DMS153 treated with DMSO at 0.1 percent for 48 hours (cell line): ENCODE measurements around the gene ARMC12.
"Not testable (repeated sequence)": the region's sequence is repeated elsewhere in the genome, so short reads cannot be mapped to it uniquely, and the experiment has no call there.

Experiments used
- DNase-seq: peaks from one replicate; lab custom pipeline; 2025; ENCODE audit not compliant: unreplicated experiment; lab: John Stamatoyannopoulos, UW

Gene ARMC12

GRCh38 chr6:35736982-35737412, at the start of gene ARMC12:
TSS of gene ARMC12 (plus strand) at chr6:35737032. CDS start at chr6:35737109, 77 bp downstream.
- no peak for DNase-seq

GRCh38 chr6:35687658-35688604, 48.9 kb upstream of the ARMC12 start:
- peak; percentile 47 for DNase-seq

- peak; percentile 72 for DNase-seq
Measured at GRCh38 chr6:35688605-35689322, 48.1 kb upstream of the ARMC12 start, which contains the start of gene FKBP5. TSS of gene FKBP5 (minus strand) at chr6:35688915. CDS start at chr6:35642824, 46,091 bp downstream.

GRCh38 chr6:35690006-35690405, 46.8 kb upstream of the ARMC12 start:
- DNase-seq = not testable (repeated sequence)

- DNase-seq = no peak
Measured at GRCh38 chr6:35690484-35690883, 46.3 kb upstream of the ARMC12 start.

- DNase-seq = no peak
Measured at GRCh38 chr6:35691027-35691824, 45.6 kb upstream of the ARMC12 start.

- DNase-seq = no peak
Measured at GRCh38 chr6:35694462-35694861, 42.4 kb upstream of the ARMC12 start.

- DNase-seq = not testable (repeated sequence)
Measured at GRCh38 chr6:35698430-35698829, 38.4 kb upstream of the ARMC12 start.

GRCh38 chr6:35698858-35699257, 38.0 kb upstream of the ARMC12 start:
- DNase-seq = no peak

GRCh38 chr6:35703554-35703953, 33.3 kb upstream of the ARMC12 start:
- DNase-seq = no peak

GRCh38 chr6:35706468-35706867, 30.4 kb upstream of the ARMC12 start:
- no peak for DNase-seq

- no peak for DNase-seq
Measured at GRCh38 chr6:35707714-35708407, 29.0 kb upstream of the ARMC12 start.

- DNase-seq = no peak
Measured at GRCh38 chr6:35708585-35708984, 28.2 kb upstream of the ARMC12 start.

- no peak for DNase-seq
Measured at GRCh38 chr6:35710241-35710847, 26.5 kb upstream of the ARMC12 start.

- DNase-seq = no peak
Measured at GRCh38 chr6:35711731-35712130, 25.1 kb upstream of the ARMC12 start.

GRCh38 chr6:35713006-35713767, 23.6 kb upstream of the ARMC12 start:
- no peak for DNase-seq

- DNase-seq = no peak
Measured at GRCh38 chr6:35716798-35717197, 20.0 kb upstream of the ARMC12 start.

- no peak for DNase-seq
Measured at GRCh38 chr6:35717449-35718374, 19.1 kb upstream of the ARMC12 start.
